Transverse colon (tissue), 4 donors: ENCODE measurements around the gene PPARGC1A. TPM values are rescaled to one million over a fixed set of nuclear protein-coding genes. Genes with fewer than 3 reads are reported as not detected.

Experiments
- DNase-seq: peaks from one replicate; pipeline ENCODE4 v3.0.0-alpha.2; 2019
- H3K27ac ChIP-seq, 4 donors: fragments of 200-600 bp; sonication (generic); 2 replicates each; pipeline ENCODE4 v1.5.1; 2016 to 2018; ENCODE audit warnings: inconsistent platforms in 4 of 4
- H3K27me3 ChIP-seq: fragments of 200-600 bp; sonication (generic); 2 replicates; pipeline ENCODE4 v1.5.1; 2017; ENCODE audit warnings: inconsistent platforms
- H3K36me3 ChIP-seq, 4 donors: fragments of 200-600 bp; sonication (generic); 2 replicates each; pipeline ENCODE4 v1.5.1; 2017 to 2019; ENCODE audit warnings: inconsistent platforms in 4 of 4
- H3K4me1 ChIP-seq, 4 donors: fragments of 200-600 bp; sonication (generic); 2 replicates each; pipeline ENCODE4 v1.5.1; 2017 to 2020; ENCODE audit warnings: inconsistent platforms in 4 of 4
- H3K4me3 ChIP-seq, 4 donors: fragments of 200-600 bp; sonication (generic); 1 replicate in 1 of 4; 2 replicates in 3 of 4; pipeline versions ENCODE4 v1.5.1 to v1.6.1; 2017 to 2019; ENCODE audit warnings: inconsistent platforms in 4 of 4
- H3K9me3 ChIP-seq, 2 donors: fragments of 200-600 bp; sonication (generic); 2 replicates each; pipeline ENCODE4 v1.5.1; 2017 to 2019; ENCODE audit warnings: inconsistent platforms in 2 of 2
- EP300 ChIP-seq: sonication (generic); formaldehyde crosslinking; IDR thresholded peaks from one replicate; pipeline ENCODE4 v1.6.1; 2017; ENCODE audit warnings: antibody characterized with exemption, low read depth
- POLR2A ChIP-seq: fragments of 450-650 bp; IDR thresholded peaks from one replicate; pipeline ENCODE4 v1.6.1; 2016; ENCODE audit warnings: antibody characterized with exemption, mild to moderate bottlenecking, moderate library complexity
- POLR2AphosphoS5 ChIP-seq, 3 donors: sonication (generic); formaldehyde crosslinking; IDR thresholded peaks; one replicate each; pipeline ENCODE4 v1.6.1; 2016; ENCODE audit warnings: antibody characterized with exemption in 3 of 3
- WGBS, 2 donors: methylation state at CpG; one replicate each; pipeline ENCODE4 v1.1.5; 2018; ENCODE audit warnings: low coverage in 1 of 2; 5-methylcytosine and 5-hydroxymethylcytosine counted together
- in situ Hi-C, 4 donors: fragments of 200-750 bp; cut with MboI; loops; one replicate each; pipeline versions ENCODE4 v1.15.0 to v1.15.1; 2017; ENCODE audit warnings: low sequenced_read_pairs in 3 of 4, low pct_ligation_motif_present in 1 of 4, low pct_unique_long_range_greater_than_20kb in 1 of 4
- intact Hi-C: fragments of 100-400 bp; cut with DNase I; formaldehyde crosslinking; loops from one replicate; pipeline ENCODE4 v1.15.1; 2023; ENCODE audit warnings: low total_unique reads
- total RNA-seq, 4 donors: library from RNA; depleted of rRNA; stranded (reverse); fragments of >200 nt; gene quantifications; one replicate each; pipeline ENCODE4 v1.1.0, GENCODE V29; 2016
- TF ChIP-seq, protein P1 (sequence below), 5 experiments: fragments of 200-600 bp in 3 of 5; fragments of 450-650 bp in 2 of 5; sonication (generic) in 3 of 5; IDR thresholded peaks; 1 replicate in 2 of 5; 2 replicates in 3 of 5; pipeline ENCODE4 v1.5.1; 2016 to 2017; ENCODE audit warnings: antibody characterized with exemption in 5 of 5, inconsistent platforms in 3 of 5, mild to moderate bottlenecking in 2 of 5, moderate library complexity in 1 of 5

Gene PPARGC1A
- total RNA-seq, 4 donors from 2014 or later, result 63.7 to 4,431 (median 108) TPM

DNA sequence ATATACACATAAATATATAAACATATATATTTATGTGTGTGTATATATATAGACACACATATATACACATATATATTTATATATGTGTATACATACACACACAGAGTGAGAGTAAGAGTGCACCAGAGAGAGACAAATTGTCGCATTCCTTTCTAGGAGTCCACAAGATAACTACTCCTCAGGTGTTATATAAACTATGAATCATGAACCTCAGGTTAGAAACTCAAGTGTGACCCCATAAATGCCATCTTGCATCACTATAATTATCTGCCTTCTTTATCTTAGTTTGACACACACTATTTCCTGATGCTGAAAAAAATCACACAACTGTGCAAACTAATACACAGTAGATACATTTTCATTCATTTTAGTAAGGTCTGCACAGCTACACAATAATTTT is 135.2 kb downstream of the PPARGC1A start:
- TF ChIP-seq, protein P1, sequence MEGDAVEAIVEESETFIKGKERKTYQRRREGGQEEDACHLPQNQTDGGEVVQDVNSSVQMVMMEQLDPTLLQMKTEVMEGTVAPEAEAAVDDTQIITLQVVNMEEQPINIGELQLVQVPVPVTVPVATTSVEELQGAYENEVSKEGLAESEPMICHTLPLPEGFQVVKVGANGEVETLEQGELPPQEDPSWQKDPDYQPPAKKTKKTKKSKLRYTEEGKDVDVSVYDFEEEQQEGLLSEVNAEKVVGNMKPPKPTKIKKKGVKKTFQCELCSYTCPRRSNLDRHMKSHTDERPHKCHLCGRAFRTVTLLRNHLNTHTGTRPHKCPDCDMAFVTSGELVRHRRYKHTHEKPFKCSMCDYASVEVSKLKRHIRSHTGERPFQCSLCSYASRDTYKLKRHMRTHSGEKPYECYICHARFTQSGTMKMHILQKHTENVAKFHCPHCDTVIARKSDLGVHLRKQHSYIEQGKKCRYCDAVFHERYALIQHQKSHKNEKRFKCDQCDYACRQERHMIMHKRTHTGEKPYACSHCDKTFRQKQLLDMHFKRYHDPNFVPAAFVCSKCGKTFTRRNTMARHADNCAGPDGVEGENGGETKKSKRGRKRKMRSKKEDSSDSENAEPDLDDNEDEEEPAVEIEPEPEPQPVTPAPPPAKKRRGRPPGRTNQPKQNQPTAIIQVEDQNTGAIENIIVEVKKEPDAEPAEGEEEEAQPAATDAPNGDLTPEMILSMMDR (IDR thresholded peaks at IDR 0.05), result no peak
- TF ChIP-seq POLR2A (no peak), EP300 (no peak), POLR2AphosphoS5 (IDR thresholded peaks at IDR 0.05) (no peak)
- in situ Hi-C loops (no loop called here), intact Hi-C loops (no loop called here)
- Histone ChIP-seq H3K27me3 (no peaks in the 10 kb centered on the region), H3K36me3 (no peaks in the 10 kb centered on the region), H3K4me3 (no peak overlapping the region), H3K27ac (no peak overlapping the region), H3K9me3 (no peaks in the 10 kb centered on the region), H3K4me1 (peaks cover 0 to 4% (median 0%) of the 10 kb centered on the region in 4 donors)
- DNase-seq, result no peak
- WGBS, 2 donors, result 57 to 76% methylated on average over 1 of the region's 1 CpG

DNA sequence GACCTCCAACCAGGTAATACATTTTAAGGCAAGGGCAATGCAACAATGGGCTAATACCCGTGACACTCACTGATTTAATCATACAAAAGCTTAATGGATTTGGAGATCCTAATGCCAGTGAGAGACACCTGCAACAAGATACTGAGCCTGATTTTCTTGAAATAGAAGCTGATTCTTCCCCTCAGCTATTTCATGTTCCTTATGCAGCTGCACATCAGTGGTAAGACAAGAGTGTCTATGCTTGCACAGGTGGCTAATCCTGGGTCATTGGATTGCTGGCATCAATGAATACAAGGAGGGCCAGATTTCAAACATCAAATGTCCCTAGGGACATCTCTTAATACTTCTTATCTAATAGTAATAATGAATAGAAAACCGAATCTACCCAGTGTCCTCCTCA is 139.7 kb downstream of the PPARGC1A start:
- in situ Hi-C loops, result no loop called here
- H3K4me3 ChIP-seq, result no peak overlapping the region
- H3K36me3 ChIP-seq, result no peaks in the 10 kb centered on the region
- DNase-seq, result no peak
- H3K9me3 ChIP-seq, result no peaks in the 10 kb centered on the region
- peaks cover 0 to 38% (median 18%) of the 10 kb centered on the region in 4 donors for H3K4me1 ChIP-seq
- H3K27ac ChIP-seq, result no peak overlapping the region
- TF ChIP-seq POLR2A (no peak), POLR2AphosphoS5 (IDR thresholded peaks at IDR 0.05) (no peak)
- TF ChIP-seq, protein P1 (IDR thresholded peaks at IDR 0.05), result no peak
- intact Hi-C loops, result no loop called here
- WGBS, 2 donors, result 81 to 100% methylated on average over 1 to 2 of the region's 2 CpGs
- no peaks in the 10 kb centered on the region for H3K27me3 ChIP-seq

DNA sequence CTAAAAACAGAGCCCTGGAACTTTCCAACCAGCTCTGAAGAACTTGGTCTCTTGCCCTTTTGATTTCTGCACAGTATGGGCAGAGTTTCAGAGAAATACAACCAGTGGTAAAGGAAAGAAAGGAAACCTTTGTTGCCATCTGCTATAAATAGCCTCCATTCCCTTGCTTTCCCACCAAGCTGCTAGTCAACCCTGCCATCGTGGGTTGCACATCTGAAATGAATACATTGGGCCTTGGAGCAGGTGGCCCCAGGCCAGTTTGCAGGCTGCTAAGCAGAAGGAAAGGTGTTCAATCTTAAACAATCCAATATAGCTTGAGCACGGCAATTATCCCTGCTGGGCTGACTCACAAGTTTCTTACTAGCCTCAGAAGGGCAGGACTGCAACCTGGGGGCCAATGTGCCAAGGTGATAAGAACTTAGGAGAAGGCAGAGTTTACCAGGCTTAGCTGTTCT is 142.5 kb downstream of the PPARGC1A start:
- 41 to 47% methylated on average over 2 of the region's 2 CpGs for WGBS, 2 donors
- H3K27me3 ChIP-seq, result no peaks in the 10 kb centered on the region
- H3K4me3 ChIP-seq, result no peak overlapping the region
- in situ Hi-C loops, result no loop called here
- peak overlapping the region; percentile 80 to 85 (median 82) for H3K27ac ChIP-seq
- H3K36me3 ChIP-seq, result no peaks in the 10 kb centered on the region
- peaks cover 0 to 44% (median 19%) of the 10 kb centered on the region in 4 donors for H3K4me1 ChIP-seq
- TF ChIP-seq EP300, result no peak
- TF ChIP-seq POLR2AphosphoS5 (IDR thresholded peaks at IDR 0.05), result peak in 2 of 3 donors; percentile 32 to 57
- peaks cover 0 to 4% of the 10 kb centered on the region in 2 donors for H3K9me3 ChIP-seq
- intact Hi-C loops, result no loop called here
- peak; percentile 81 for DNase-seq

DNA sequence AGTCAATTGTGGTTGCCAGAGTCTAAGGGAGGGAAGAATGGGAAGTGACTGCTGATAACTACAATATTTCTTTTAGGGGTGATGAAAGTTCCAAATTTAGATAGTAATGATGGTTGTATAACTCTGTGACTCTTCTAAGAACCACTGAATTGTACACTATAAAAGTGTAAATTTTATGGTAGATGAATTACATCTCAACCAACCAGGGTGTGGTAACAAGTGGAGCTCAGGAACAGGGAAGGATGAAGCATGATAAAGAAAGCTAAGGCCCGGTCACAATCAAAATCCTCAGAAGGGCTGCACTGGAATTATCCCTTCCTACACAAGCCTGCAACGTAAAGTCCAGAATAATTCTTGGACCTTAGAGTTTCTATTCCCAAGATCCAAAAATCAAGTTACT is 143.2 kb downstream of the PPARGC1A start:
- DNase-seq, result peak; percentile 20
- no peaks in the 10 kb centered on the region for H3K36me3 ChIP-seq
- peaks cover 0 to 4% of the 10 kb centered on the region in 2 donors for H3K9me3 ChIP-seq
- peaks cover 0 to 49% (median 20%) of the 10 kb centered on the region in 4 donors for H3K4me1 ChIP-seq
- in situ Hi-C loops, result no loop called here
- intact Hi-C loops, result no loop called here
- peak overlapping the region; percentile 80 to 85 (median 82) for H3K27ac ChIP-seq
- H3K27me3 ChIP-seq, result no peaks in the 10 kb centered on the region
- TF ChIP-seq POLR2AphosphoS5 (IDR thresholded peaks at IDR 0.05), result peak in 1 of 3 donors; percentile 19
- no peak for TF ChIP-seq POLR2A
- no peak for TF ChIP-seq EP300
- no peak overlapping the region for H3K4me3 ChIP-seq
- WGBS, 2 donors, result 39 to 44% methylated on average over 2 of the region's 2 CpGs

DNA sequence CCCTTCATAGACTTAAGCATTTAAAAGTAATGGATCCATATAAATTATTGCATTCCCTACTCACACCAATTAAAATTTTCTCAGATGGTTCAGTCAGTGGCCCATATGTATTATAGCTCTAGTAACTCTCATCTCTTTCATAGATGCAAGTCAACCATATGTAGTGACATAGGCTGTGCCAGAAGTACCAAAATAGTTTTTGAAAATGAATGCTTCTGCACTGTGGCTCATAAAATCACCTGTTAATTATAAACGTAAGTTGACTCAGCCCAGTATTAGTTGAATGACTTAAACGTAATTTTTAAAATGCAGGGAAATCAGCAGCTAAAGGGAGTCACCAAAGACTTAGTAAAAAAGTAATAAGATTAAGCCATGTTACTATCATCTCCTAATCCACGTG is 143.8 kb downstream of the PPARGC1A start:
- WGBS, 2 donors, result 48 to 49% methylated on average over 3 of the region's 3 CpGs
- intact Hi-C loops, result no loop called here
- peaks cover 0 to 53% (median 22%) of the 10 kb centered on the region in 4 donors for H3K4me1 ChIP-seq
- H3K4me3 ChIP-seq, result no peak overlapping the region
- no peaks in the 10 kb centered on the region for H3K36me3 ChIP-seq
- no peaks in the 10 kb centered on the region for H3K27me3 ChIP-seq
- peaks cover 0 to 4% of the 10 kb centered on the region in 2 donors for H3K9me3 ChIP-seq
- TF ChIP-seq POLR2AphosphoS5 (IDR thresholded peaks at IDR 0.05), result no peak
- TF ChIP-seq, protein P1 (IDR thresholded peaks at IDR 0.05), result no peak
- H3K27ac ChIP-seq, result peak overlapping the region; percentile 36 to 83 (median 68)
- DNase-seq, result no peak
- in situ Hi-C loops, result no loop called here
